ENCODE data around the gene RFT1.
"Not testable (repeated sequence)": the region's sequence is repeated elsewhere in the genome, so short reads cannot be mapped to it uniquely, and the experiment has no call there.

Gene RFT1

DNA sequence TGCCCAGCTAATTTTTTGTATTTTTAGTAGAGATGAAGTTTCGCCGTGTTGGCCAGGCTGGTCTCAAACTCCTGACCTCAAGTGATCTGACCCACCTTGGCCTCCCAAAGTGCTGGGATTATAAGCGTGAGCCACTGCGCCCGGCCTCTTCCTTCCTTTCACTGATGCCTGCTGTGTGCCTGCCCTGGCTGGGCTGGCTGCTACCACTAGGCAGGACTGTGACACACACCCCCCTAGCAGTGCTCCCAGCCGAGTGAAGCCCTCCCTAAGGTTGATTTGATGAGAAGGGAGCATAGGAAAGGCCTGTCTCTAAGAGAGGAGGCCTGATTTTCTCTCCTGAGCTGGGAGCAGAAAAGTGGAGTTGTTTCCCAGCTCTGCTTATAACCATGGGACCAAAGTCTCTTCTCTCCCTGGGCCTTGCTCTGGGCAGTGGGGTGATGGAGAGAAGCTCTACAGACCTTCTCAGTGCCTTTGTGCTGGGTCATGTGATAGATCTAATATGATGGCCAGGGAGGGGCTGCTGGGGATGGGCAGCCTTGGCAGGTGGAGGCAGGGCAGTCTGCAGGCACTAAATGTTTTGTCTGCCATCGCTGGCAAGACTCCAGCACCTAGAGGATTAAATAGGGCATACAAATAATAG, 64.3 kb downstream of the RFT1 start:
- DNase-seq, result no peak

DNA sequence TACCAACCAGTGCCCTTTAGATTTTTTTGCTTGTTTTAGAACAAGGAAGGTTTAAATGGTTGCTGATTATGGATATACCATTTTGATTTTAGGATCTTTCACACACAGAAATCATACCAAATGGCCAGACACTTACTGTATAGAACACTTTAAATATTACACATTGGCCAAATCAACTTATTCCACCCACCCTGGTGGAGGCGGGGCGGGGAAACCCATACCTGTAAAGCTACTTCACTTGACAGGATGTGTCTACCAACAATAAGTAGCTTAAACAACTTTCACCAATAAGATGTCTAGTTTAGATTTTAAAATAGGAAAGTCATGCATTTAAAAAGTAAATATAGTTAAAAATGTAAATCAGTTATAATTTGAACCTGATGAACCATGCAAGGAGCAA, 67.3 kb downstream of the RFT1 start:
- no peak for DNase-seq

DNA sequence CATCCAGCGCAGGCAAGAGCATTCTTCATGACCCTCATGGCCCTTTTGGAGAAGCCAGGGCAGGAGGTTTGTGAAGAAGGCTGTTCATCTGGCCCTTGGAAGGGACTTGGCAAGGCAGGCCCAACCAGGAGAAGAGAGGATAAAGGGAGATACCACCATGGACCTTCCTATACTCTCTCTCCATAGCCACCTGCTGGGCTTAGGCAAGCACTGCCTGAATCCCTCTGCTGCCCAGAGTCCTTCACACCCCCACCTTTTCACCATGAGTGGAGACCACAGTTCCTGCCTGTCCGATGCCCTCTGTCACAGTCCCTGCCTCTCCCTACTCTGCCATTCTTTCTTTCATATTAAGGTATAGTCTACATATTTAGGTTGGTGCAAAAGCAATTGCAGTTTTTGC, 73.8 kb downstream of the RFT1 start:
- no peak for DNase-seq

- DNase-seq, result not testable (repeated sequence)
Observed at GRCh38 chr3:53054233-53054632, 76.0 kb downstream of the RFT1 start.

- no peak for DNase-seq
Observed at GRCh38 chr3:53051929-53052328, 78.3 kb downstream of the RFT1 start.

- DNase-seq, result no peak
Observed at GRCh38 chr3:53049987-53050386, 80.2 kb downstream of the RFT1 start.

DNA sequence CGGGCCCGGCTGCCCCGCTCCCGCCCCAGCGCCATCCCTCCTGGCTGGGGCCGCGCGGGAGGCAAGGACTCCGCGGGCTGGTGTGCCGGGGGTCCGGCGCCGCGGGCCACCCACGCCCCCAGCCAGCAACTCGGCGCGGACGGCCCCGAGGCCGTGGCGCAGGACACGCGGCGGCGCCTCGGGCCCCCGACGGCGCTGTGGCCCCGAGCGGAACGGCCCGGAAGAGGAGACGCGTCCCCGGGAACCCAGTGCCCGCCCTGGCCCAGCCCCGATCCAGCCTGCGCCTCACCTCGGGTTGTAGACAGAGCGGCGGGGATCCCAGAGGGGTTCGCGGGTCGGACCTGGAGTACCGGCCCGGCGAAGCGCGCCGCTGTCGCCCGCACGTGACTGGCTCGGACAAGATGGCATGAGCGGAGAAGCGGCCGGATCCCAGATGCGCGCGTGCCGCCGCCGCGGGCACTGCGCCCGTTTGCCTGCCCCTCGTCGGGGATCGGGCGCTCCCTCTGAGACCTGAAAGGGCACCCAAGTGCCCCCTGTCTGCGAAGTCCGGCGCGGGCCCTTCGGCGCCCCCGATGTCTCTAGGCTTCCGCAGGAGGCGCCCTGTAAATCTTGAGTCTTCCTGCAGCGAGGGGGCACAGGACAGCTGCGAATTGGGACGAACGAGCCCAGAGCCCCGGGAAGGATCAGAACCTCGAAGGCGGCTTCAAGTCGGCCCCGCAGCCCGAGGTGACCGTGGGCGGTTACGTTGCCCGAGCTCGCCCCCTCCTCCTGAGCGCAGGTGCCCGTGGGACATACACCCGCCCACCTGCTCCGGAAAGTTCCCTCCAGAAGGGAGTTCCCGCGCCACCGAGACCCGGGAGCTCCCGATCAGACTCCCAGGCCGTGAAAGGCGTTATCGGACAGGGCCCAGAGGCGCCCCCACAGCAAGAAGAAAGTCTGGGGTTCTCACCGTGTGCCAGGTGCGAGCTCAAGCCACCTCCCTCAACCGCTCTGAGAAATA, 83.8 kb downstream of the RFT1 start:
- DNase-seq, result peak; percentile 60

DNA sequence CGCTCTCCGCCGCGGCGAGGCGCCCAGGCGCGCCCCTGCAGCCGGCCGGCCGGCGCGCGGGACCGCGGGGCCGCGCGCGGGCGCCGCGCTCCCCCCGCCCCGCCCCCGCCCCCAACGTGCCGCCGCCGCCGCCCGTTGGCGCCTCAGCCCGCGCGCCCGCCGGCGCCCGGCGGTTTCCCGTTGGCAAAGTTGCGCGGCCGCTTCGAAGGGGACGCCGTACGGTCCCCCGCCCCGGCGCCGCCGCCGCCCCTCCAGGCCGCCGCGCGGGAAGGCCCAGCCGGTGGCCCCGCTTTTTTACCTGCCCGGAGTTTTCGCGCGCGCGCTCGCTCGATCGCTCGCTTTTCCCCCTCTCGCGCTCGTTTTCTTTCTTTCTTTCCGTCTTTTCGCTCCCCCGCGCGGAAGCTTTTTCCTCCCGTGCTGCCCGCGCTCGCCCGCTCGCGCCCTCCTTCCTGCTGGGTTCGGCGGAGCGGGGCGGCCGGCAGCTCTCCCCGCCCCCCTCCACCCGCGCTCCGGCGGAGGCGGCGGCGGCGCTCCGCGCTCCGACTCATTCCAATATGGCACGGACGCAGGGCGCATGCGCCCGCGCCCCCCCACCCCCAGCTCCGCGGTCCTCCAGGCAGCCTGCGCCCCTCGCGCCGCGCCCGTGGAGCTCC, 84.6 kb downstream of the RFT1 start, which contains the start of gene SFMBT1:
Gene SFMBT1 (minus strand): TSS at position 556 of the 653 bp plus-strand sequence. CDS start 76,945 bp downstream, outside the sequence.
- DNase-seq, result peak; percentile 74

DNA sequence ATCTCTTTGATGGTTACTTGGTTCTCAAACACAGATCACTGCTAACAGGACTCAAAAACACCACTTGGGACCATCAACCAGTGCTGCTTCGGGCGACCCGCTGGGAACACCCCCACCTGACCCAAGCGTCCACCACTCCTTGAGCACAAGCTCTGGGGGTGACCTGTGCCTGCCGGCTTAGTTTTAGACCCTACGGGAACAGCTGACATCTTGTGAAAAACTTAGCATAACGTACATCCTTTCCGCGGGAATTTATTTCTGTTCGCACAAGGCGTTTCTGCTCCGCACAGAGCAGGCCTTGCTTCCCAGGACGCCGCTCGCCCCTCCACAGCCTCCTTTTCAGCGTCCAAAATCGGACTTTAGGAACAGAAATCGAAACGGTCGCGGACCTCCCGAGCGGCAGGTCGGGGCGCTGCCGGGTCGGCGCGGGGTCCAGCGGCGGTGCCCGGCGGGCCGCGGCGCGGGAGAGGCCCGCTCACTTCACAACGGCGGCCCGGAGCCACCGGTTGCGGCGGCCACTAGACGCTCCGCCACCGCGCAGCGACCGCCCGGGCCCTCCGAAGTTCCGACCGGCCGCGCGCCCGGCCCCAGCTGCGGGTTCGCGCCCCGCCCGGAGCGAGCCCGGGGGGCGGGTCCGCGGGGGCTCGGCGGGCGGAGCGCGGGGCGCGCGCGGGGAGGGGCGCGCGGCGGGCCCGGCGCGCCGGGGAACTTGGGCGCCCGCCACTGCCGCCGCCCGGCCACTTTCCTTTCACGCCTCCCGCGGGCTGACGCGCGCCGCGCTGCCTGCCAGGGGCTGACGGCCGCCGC, 85.3 kb downstream of the RFT1 start:
- DNase-seq, result peak; percentile 65

- DNase-seq, result no peak
Observed at GRCh38 chr3:53044371-53044710, 85.9 kb downstream of the RFT1 start.

- DNase-seq, result no peak
Observed at GRCh38 chr3:53043738-53044137, 86.5 kb downstream of the RFT1 start.

DNA sequence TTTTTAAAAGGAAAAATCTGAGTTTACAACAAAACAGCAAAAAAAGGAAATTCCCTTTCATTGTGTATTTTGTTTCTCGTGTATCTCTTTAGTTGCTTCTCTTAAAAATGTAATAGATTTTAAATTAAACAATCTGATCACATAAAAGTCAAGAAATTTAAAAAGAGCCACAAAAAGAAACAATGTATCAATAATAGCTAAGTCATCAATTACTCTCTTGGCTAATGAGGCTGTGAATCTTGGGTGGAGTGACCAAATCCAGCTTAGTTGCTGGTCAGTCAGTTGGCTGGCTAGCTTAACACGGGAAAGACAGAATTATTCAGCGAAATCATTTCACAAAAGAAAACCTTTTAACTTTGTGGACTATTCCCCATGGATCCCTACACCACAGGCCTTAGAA, 87.6 kb downstream of the RFT1 start:
- no peak for DNase-seq

- DNase-seq, result no peak
Observed at GRCh38 chr3:53040351-53040820, 89.8 kb downstream of the RFT1 start.

DNA sequence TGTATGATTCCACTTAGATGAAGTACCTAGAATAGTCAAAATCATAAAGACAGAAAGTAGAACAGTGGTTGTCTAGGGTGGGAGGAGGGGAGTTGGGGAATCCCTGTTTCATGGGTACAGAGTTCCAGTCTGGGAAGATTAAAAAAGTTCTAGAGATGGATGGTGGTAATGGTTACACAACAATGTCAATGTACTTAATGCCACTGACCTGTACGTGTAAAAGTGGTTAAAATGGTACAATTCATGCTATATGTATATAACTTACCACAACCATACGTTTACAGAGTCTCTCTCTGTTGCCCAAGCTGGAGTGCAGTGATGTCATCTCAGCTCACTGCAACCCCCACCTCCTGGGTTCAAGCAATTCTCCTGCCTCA, 90.9 kb downstream of the RFT1 start:
- DNase-seq, result no peak

DNA sequence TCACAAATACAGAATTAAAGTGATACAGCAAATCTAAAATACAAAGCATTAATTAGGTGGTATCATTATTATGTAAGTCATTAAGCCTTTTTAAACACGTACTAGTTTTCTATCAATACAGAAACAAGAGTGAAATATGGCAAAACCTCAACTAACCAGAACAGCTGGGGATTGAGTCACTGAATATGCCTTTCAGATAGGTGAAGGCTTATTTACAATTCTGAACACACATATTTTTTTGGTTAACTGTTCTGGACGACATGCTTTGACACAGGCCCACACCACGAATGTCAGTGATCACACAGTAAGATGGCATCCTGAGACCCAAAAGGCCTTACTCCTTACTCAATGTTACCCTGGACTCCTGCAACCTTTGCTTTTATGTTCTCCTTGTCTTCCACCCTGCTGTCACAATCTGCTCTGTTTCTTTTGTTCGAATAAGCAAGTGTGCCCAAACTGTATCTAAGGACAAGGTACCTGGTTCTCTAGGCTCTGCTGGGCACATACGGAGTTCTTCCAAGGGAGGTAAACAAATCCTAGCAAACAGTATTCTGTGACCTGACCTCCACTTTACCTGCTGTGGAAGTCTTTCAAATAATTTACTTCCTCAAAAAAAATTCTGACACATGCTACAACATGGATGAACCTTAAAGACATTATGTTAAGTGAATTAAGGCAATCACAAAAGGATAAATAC, 91.4 kb downstream of the RFT1 start:
- DNase-seq, result no peak

All from activated CD4-positive, alpha-beta T cell treated with anti-CD3 and anti-CD28 coated beads, Interleukin-2, amount 50 U/mL, for 1 hour (primary cell).